CD8-positive, alpha-beta memory T cell (primary cell): Measurements from ENCODE around the gene CLEC18C. TPM values are rescaled to one million over a fixed set of nuclear protein-coding genes. Genes with fewer than 3 reads are reported as not detected.
A peak's percentile ranks its signal among the peaks of the same experiment; 100 is the strongest.
"Not testable (repeated sequence)": the region's sequence is repeated elsewhere in the genome, so short reads cannot be mapped to it uniquely, and the experiment has no call there.

Experiments used
- CTCF ChIA-PET: fragments of 350-600 bp; sonication (Branson Sonifier 250); formaldehyde crosslinking; loops from one replicate; lab custom pipeline; 2021; ENCODE audit warnings: antibody characterized with exemption; lab: Charles Lee
- POLR2A ChIA-PET: fragments of 350-600 bp; sonication (Branson Sonifier 250); formaldehyde crosslinking; loops from one replicate; lab custom pipeline; 2021; ENCODE audit warnings: antibody characterized with exemption; lab: Charles Lee
- DNase-seq, 5 donors: peaks; one replicate each; pipeline versions ENCODE4 v3.0.0 to v3.0.0-alpha.2; 2020 to 2022; ENCODE audit warnings: mixed read lengths in 1 of 5
- H3K27ac ChIP-seq: one replicate; pipeline ENCODE4 v1.7.0; 2013; ENCODE audit warnings: low read depth, mild to moderate bottlenecking, low read length, moderate library complexity
- H3K27me3 ChIP-seq: 2 replicates; pipeline ENCODE4 v1.7.0; 2013; ENCODE audit warnings: low read length, mild to moderate bottlenecking; ENCODE audit not compliant: insufficient read depth, poor library complexity, severe bottlenecking
- H3K36me3 ChIP-seq: 2 replicates; pipeline ENCODE4 v1.7.0; 2013; ENCODE audit warnings: mild to moderate bottlenecking, low read length, moderate library complexity; ENCODE audit not compliant: insufficient read depth
- H3K4me1 ChIP-seq: 2 replicates; pipeline ENCODE4 v1.7.0; 2013; ENCODE audit warnings: mild to moderate bottlenecking, low read length, moderate library complexity; ENCODE audit not compliant: insufficient read depth
- H3K4me3 ChIP-seq: 2 replicates; pipeline ENCODE4 v1.7.0; 2013; ENCODE audit warnings: mild to moderate bottlenecking, low read length
- H3K9me3 ChIP-seq: 2 replicates; pipeline ENCODE4 v1.7.0; 2013; ENCODE audit warnings: mild to moderate bottlenecking, low read length
- H3K27ac Mint-ChIP-seq, 8 donors: one replicate each; pipeline ENCODE4 v1.8.0; 2020 to 2021; ENCODE audit warnings: mixed read lengths in 8 of 8, mild to moderate bottlenecking in 6 of 8, inconsistent platforms in 3 of 8, moderate library complexity in 3 of 8
- H3K27me3 Mint-ChIP-seq, 2 donors: one replicate each; pipeline ENCODE4 v1.8.0; 2020 to 2021; ENCODE audit warnings: mixed read lengths in 2 of 2, mild to moderate bottlenecking in 1 of 2, moderate library complexity in 1 of 2
- H3K36me3 Mint-ChIP-seq, 3 donors: one replicate each; pipeline ENCODE4 v1.8.0; 2020 to 2021; ENCODE audit warnings: mixed read lengths in 3 of 3, inconsistent platforms in 1 of 3, mild to moderate bottlenecking in 1 of 3
- H3K4me1 Mint-ChIP-seq, 3 donors: one replicate each; pipeline ENCODE4 v1.8.0; 2020 to 2021; ENCODE audit warnings: mixed read lengths in 3 of 3, inconsistent platforms in 1 of 3, mild to moderate bottlenecking in 1 of 3
- H3K4me3 Mint-ChIP-seq, 7 donors: one replicate each; pipeline ENCODE4 v1.8.0; 2020 to 2021; ENCODE audit warnings: mixed read lengths in 7 of 7, mild to moderate bottlenecking in 6 of 7, moderate library complexity in 4 of 7, inconsistent platforms in 2 of 7
- H3K9me3 Mint-ChIP-seq, 5 donors: one replicate each; pipeline ENCODE4 v1.8.0; 2020 to 2022; ENCODE audit warnings: mixed read lengths in 5 of 5, mild to moderate bottlenecking in 3 of 5, moderate library complexity in 2 of 5, inconsistent platforms in 1 of 5
- polyA plus RNA-seq: library from polyadenylated mRNA; unstranded; fragments of 300-500 nt; fragmentation: Illumina TruSeq; gene quantifications from one replicate; pipeline ENCODE4 v1.2.3, GENCODE V29; 2021
- total RNA-seq, 2 experiments: library from RNA; stranded (reverse); gene quantifications; one replicate each; pipeline ENCODE4 v1.2.3, GENCODE V29; 2021

The CLEC18C gene
- total and polyA plus RNA-seq, 3 experiments from 2014 or later: 0.42 to 0.79 TPM; not detected in 1

GRCh38 chr16:70190574-70190973 lies 17.0 kb downstream of the CLEC18C start:
- DNase-seq, POLR2A ChIA-PET, H3K27me3 Mint-ChIP-seq, H3K27me3 ChIP-seq, H3K27ac Mint-ChIP-seq, H3K4me3 ChIP-seq, CTCF ChIA-PET, H3K4me1 Mint-ChIP-seq, H3K4me3 Mint-ChIP-seq, H3K4me1 ChIP-seq, H3K9me3 ChIP-seq, H3K27ac ChIP-seq, H3K9me3 Mint-ChIP-seq, H3K36me3 Mint-ChIP-seq, H3K36me3 ChIP-seq: not testable (repeated sequence)

- H3K27me3 Mint-ChIP-seq, H3K4me1 Mint-ChIP-seq: not testable (repeated sequence)
Observed at GRCh38 chr16:70196683-70197300, 23.2 kb downstream of the CLEC18C start.

DNA sequence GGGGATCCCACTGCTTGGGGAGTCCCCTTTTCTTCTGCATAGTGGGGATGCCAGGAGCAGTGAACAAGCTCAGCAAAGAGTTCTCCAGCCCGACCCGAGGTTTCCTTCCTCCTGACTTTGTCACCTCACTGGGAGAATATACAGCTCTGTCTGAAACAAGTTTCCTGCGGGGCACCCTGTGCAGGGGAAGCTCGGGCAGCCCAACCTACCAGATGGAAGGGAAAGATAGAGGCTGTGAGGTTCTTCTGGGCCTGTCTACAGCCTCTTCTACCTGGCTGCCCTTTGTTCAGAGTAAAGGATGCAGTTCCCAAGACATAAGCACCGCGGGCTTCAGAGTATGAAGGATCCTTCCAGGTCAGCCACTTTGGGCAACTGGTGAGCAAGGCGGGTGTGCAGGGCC lies 24.0 kb downstream of the CLEC18C start:
- H3K27ac ChIP-seq, H3K4me3 Mint-ChIP-seq, H3K9me3 Mint-ChIP-seq, H3K4me1 Mint-ChIP-seq, H3K4me3 ChIP-seq, POLR2A ChIA-PET, H3K27me3 Mint-ChIP-seq, CTCF ChIA-PET, H3K27me3 ChIP-seq, H3K36me3 Mint-ChIP-seq, H3K9me3 ChIP-seq, H3K4me1 ChIP-seq, H3K36me3 ChIP-seq, DNase-seq: not testable (repeated sequence)
- H3K27ac Mint-ChIP-seq: peak overlapping the region in 1 of 8 donors; percentile 41

More at GRCh38 chr16:70196683-70197300, 23.2 kb downstream of the CLEC18C start:
- H3K36me3 Mint-ChIP-seq, H3K4me1 ChIP-seq, H3K4me3 ChIP-seq, DNase-seq, H3K27ac ChIP-seq, H3K27ac Mint-ChIP-seq, H3K4me3 Mint-ChIP-seq, H3K27me3 ChIP-seq, H3K36me3 ChIP-seq, H3K9me3 Mint-ChIP-seq, H3K9me3 ChIP-seq, POLR2A ChIA-PET, CTCF ChIA-PET: not testable (repeated sequence)

GRCh38 chr16:70198230-70198629 lies 24.6 kb downstream of the CLEC18C start:
- POLR2A ChIA-PET, H3K27me3 Mint-ChIP-seq, H3K27ac ChIP-seq, H3K9me3 ChIP-seq, H3K4me1 Mint-ChIP-seq, CTCF ChIA-PET, H3K9me3 Mint-ChIP-seq, DNase-seq, H3K27me3 ChIP-seq, H3K36me3 ChIP-seq, H3K4me3 ChIP-seq, H3K4me3 Mint-ChIP-seq, H3K36me3 Mint-ChIP-seq, H3K27ac Mint-ChIP-seq, H3K4me1 ChIP-seq: not testable (repeated sequence)

DNA sequence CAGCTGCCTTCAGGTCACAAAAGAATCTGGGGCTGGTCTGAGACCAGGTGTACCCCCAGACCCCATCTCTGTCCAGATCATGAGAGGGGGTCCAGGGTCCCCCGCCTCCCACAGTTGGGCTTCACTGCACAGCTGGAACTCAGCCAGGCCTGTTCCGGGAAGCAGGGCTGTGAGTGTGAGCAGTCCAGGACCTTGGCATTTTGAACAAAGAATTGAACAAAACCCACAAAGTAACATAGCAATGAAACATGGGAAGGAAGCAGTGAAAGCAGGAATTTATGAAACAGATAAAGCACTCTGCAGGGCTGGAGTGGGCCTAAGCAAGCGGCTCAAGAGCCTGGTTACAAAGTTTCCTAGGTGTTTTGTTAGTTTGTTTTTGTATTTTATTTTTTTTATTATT lies 25.1 kb downstream of the CLEC18C start:
- H3K4me3 ChIP-seq, H3K36me3 ChIP-seq, H3K4me3 Mint-ChIP-seq, H3K27me3 ChIP-seq, H3K27ac Mint-ChIP-seq, H3K36me3 Mint-ChIP-seq, H3K27me3 Mint-ChIP-seq, H3K4me1 ChIP-seq, H3K9me3 ChIP-seq, H3K4me1 Mint-ChIP-seq, H3K9me3 Mint-ChIP-seq, POLR2A ChIA-PET, CTCF ChIA-PET, H3K27ac ChIP-seq, DNase-seq: not testable (repeated sequence)

- DNase-seq, H3K4me3 Mint-ChIP-seq, H3K27me3 ChIP-seq, H3K27ac ChIP-seq, H3K4me1 Mint-ChIP-seq, H3K4me3 ChIP-seq, H3K36me3 ChIP-seq, H3K9me3 ChIP-seq, CTCF ChIA-PET, H3K4me1 ChIP-seq, H3K36me3 Mint-ChIP-seq, H3K27me3 Mint-ChIP-seq, H3K9me3 Mint-ChIP-seq, POLR2A ChIA-PET, H3K27ac Mint-ChIP-seq: not testable (repeated sequence)
Observed at GRCh38 chr16:70199170-70199569, 25.6 kb downstream of the CLEC18C start.

- CTCF ChIA-PET, DNase-seq, H3K36me3 ChIP-seq, POLR2A ChIA-PET, H3K4me1 ChIP-seq, H3K4me3 ChIP-seq, H3K27me3 ChIP-seq, H3K4me3 Mint-ChIP-seq, H3K27me3 Mint-ChIP-seq, H3K27ac ChIP-seq, H3K36me3 Mint-ChIP-seq, H3K9me3 ChIP-seq, H3K9me3 Mint-ChIP-seq, H3K4me1 Mint-ChIP-seq, H3K27ac Mint-ChIP-seq: not testable (repeated sequence)
Observed at GRCh38 chr16:70200063-70200462, 26.5 kb downstream of the CLEC18C start.

- CTCF ChIA-PET: not testable (repeated sequence)
Observed at GRCh38 chr16:70203508-70203907, 29.9 kb downstream of the CLEC18C start.

GRCh38 chr16:70204010-70204409 lies 30.4 kb downstream of the CLEC18C start:
- DNase-seq, CTCF ChIA-PET, H3K4me3 ChIP-seq, H3K36me3 ChIP-seq, H3K4me3 Mint-ChIP-seq, H3K9me3 ChIP-seq, H3K27me3 ChIP-seq, H3K27ac Mint-ChIP-seq, H3K9me3 Mint-ChIP-seq, H3K4me1 ChIP-seq, H3K27ac ChIP-seq, H3K27me3 Mint-ChIP-seq, POLR2A ChIA-PET, H3K4me1 Mint-ChIP-seq: not testable (repeated sequence)
- H3K36me3 Mint-ChIP-seq: peaks cover 0 to 16% (median 3%) of the 10 kb centered on the region in 3 donors

More at GRCh38 chr16:70203508-70203907, 29.9 kb downstream of the CLEC18C start:
- H3K4me3 ChIP-seq, DNase-seq, POLR2A ChIA-PET, H3K27me3 ChIP-seq, H3K27ac Mint-ChIP-seq, H3K4me3 Mint-ChIP-seq, H3K36me3 ChIP-seq, H3K4me1 ChIP-seq, H3K27me3 Mint-ChIP-seq, H3K9me3 ChIP-seq, H3K9me3 Mint-ChIP-seq, H3K27ac ChIP-seq, H3K4me1 Mint-ChIP-seq: not testable (repeated sequence)
- H3K36me3 Mint-ChIP-seq: peaks cover 0 to 16% (median 3%) of the 10 kb centered on the region in 3 donors
